CD14-positive monocyte (primary cell): Measurements from ENCODE around the gene TMEM178B. TPM values are rescaled to one million over a fixed set of nuclear protein-coding genes. Genes with fewer than 3 reads are reported as not detected.

Source experiments
- DNase-seq, 3 donors: peaks; one replicate each; pipeline ENCODE4 v3.0.0-alpha.2; 2011 to 2022
- H2AFZ ChIP-seq: 2 replicates; pipeline ENCODE4 v1.6.0; 2012; ENCODE audit warnings: mild to moderate bottlenecking, low read depth, low read length, inconsistent platforms; ENCODE audit not compliant: insufficient read depth, poor library complexity, severe bottlenecking
- H3K27ac ChIP-seq, 2 donors: 1 replicate in 1 of 2; 2 replicates in 1 of 2; pipeline ENCODE4 v1.5.1; 2012 to 2013; ENCODE audit warnings: low read length in 2 of 2, control low read depth in 1 of 2, inconsistent platforms in 1 of 2, low read depth in 1 of 2, mild to moderate bottlenecking in 1 of 2
- H3K27me3 ChIP-seq, 2 donors: one replicate each; pipeline versions ENCODE4 v1.6.0 to v1.6.1; 2011 to 2013; ENCODE audit warnings: low read length in 2 of 2; ENCODE audit not compliant: control insufficient read depth in 2 of 2, insufficient read depth in 2 of 2
- H3K36me3 ChIP-seq, 2 donors: replicated peaks in 1 of 2; 1 replicate in 1 of 2; 2 replicates in 1 of 2; pipeline versions ENCODE4 v1.5.1 to v1.6.1; 2012 to 2013; ENCODE audit warnings: low read length in 2 of 2, control low read depth in 1 of 2, inconsistent platforms in 1 of 2, mild to moderate bottlenecking in 1 of 2; ENCODE audit not compliant: insufficient read depth in 2 of 2, control insufficient read depth in 1 of 2
- H3K4me1 ChIP-seq, 2 donors: 1 replicate in 1 of 2; 2 replicates in 1 of 2; pipeline versions ENCODE4 v1.5.1 to v1.6.1; 2012 to 2013; ENCODE audit warnings: low read length in 2 of 2, control low read depth in 1 of 2, inconsistent platforms in 1 of 2, mild to moderate bottlenecking in 1 of 2, moderate library complexity in 1 of 2; ENCODE audit not compliant: insufficient read depth in 2 of 2, control insufficient read depth in 1 of 2
- H3K4me2 ChIP-seq: replicated peaks from 2 replicates; pipeline ENCODE3; 2012; ENCODE audit warnings: low read length, moderate library complexity, mild to moderate bottlenecking; ENCODE audit not compliant: poor library complexity, severe bottlenecking; ENCODE audit errors: extremely low read depth
- H3K4me3 ChIP-seq, 3 experiments: fragments of 200-600 bp in 1 of 3; sonication (generic) in 1 of 3; replicated peaks in 1 of 3; 1 replicate in 2 of 3; 2 replicates in 1 of 3; pipeline ENCODE4 v1.5.1; 2011 to 2013; ENCODE audit warnings: low read length in 3 of 3, mild to moderate bottlenecking in 3 of 3, control low read depth in 2 of 3, low read depth in 2 of 3, inconsistent platforms in 1 of 3, moderate library complexity in 1 of 3
- H3K79me2 ChIP-seq: 2 replicates; pipeline ENCODE4 v1.6.0; 2012; ENCODE audit warnings: mild to moderate bottlenecking, control low read depth, inconsistent platforms, low read length, moderate library complexity; ENCODE audit not compliant: insufficient read depth
- H3K9ac ChIP-seq: 2 replicates; pipeline ENCODE4 v1.6.0; 2017; ENCODE audit warnings: low read length, mild to moderate bottlenecking; ENCODE audit not compliant: insufficient read depth, poor library complexity, severe bottlenecking
- H3K9me3 ChIP-seq, 2 donors: replicated peaks in 1 of 2; 1 replicate in 1 of 2; 2 replicates in 1 of 2; pipeline versions ENCODE4 v1.5.1 to v1.6.1; 2012 to 2013; ENCODE audit warnings: low read length in 2 of 2, control low read depth in 1 of 2; ENCODE audit not compliant: control insufficient read depth in 1 of 2, insufficient read depth in 1 of 2
- H4K20me1 ChIP-seq: 2 replicates; pipeline ENCODE4 v1.6.0; 2012; ENCODE audit warnings: mild to moderate bottlenecking, low read length, control low read depth, moderate library complexity; ENCODE audit not compliant: insufficient read depth
- H3K27ac Mint-ChIP-seq, 7 donors: one replicate each; pipeline ENCODE4 v1.8.0; 2020; ENCODE audit warnings: mild to moderate bottlenecking in 7 of 7, mixed read lengths in 7 of 7, moderate library complexity in 6 of 7, inconsistent platforms in 2 of 7
- H3K27me3 Mint-ChIP-seq, 3 donors: one replicate each; pipeline ENCODE4 v1.8.0; 2021 to 2022; ENCODE audit warnings: low read depth in 3 of 3, mild to moderate bottlenecking in 3 of 3, mixed read lengths in 3 of 3, moderate library complexity in 3 of 3, inconsistent platforms in 1 of 3
- H3K36me3 Mint-ChIP-seq, 2 donors: one replicate each; pipeline ENCODE4 v1.8.0; 2020; ENCODE audit warnings: mixed read lengths in 2 of 2, inconsistent platforms in 1 of 2, mild to moderate bottlenecking in 1 of 2
- H3K4me1 Mint-ChIP-seq: one replicate; pipeline ENCODE4 v1.8.0; 2020; ENCODE audit warnings: mild to moderate bottlenecking, mixed read lengths
- H3K4me3 Mint-ChIP-seq, 2 donors: one replicate each; pipeline ENCODE4 v1.8.0; 2020; ENCODE audit warnings: mild to moderate bottlenecking in 2 of 2, mixed read lengths in 2 of 2, moderate library complexity in 1 of 2
- H3K9me3 Mint-ChIP-seq, 7 donors: one replicate each; pipeline ENCODE4 v1.8.0; 2020 to 2022; ENCODE audit warnings: mixed read lengths in 7 of 7, mild to moderate bottlenecking in 6 of 7, moderate library complexity in 6 of 7, inconsistent platforms in 2 of 7
- CTCF ChIP-seq: fragments of 200-600 bp; IDR thresholded peaks from one replicate; pipeline ENCODE4 v1.8.0; 2022; ENCODE audit warnings: antibody characterized with exemption, mild to moderate bottlenecking
- WGBS: methylation state at CpG from one replicate; pipeline ENCODE4 v1.1.5; 2013; ENCODE audit warnings: missing lambda C conversion rate; ENCODE audit not compliant: insufficient coverage; 5-methylcytosine and 5-hydroxymethylcytosine counted together
- intact Hi-C, 2 donors: fragments of 100-400 bp; cut with micrococcal nuclease; formaldehyde crosslinking; loops; one replicate each; pipeline versions ENCODE4 v1.15.0 to v1.15.1; 2023
- polyA plus RNA-seq, 3 donors: library from polyadenylated mRNA; depleted of rRNA in 1 of 3; unstranded in 2 of 3; stranded (reverse) in 1 of 3; fragments of 300-500 nt in 2 of 3; fragments of >200 nt in 1 of 3; fragmentation: Illumina TruSeq in 2 of 3; gene quantifications; 1 replicate in 2 of 3; 2 replicates in 1 of 3; pipeline ENCODE4 v1.2.3, GENCODE V29; 2012 to 2021

Gene TMEM178B
- polyA plus RNA-seq, 3 donors, result not detected

GRCh38 chr7:141113131-141113530, 39.3 kb downstream of the TMEM178B start:
- intact Hi-C loops, result no loop called here
- no peaks in the 10 kb centered on the region for H3K9me3 ChIP-seq

GRCh38 chr7:141114029-141114664, 40.3 kb downstream of the TMEM178B start:
- no peaks in the 10 kb centered on the region for H3K79me2 ChIP-seq
- DNase-seq, result no peak
- TF ChIP-seq CTCF, result no peak
- H3K4me1 Mint-ChIP-seq, result no peaks in the 10 kb centered on the region
- no peaks in the 10 kb centered on the region for H3K36me3 Mint-ChIP-seq
- intact Hi-C loops, result no loop called here
- no peaks in the 10 kb centered on the region for H3K36me3 ChIP-seq
- H3K4me3 Mint-ChIP-seq, result no peak overlapping the region
- peaks cover 3 to 5% (median 4%) of the 10 kb centered on the region in 3 donors for H3K27me3 Mint-ChIP-seq
- H3K27me3 ChIP-seq, result peaks cover 0 to 2% of the 10 kb centered on the region in 2 donors
- H4K20me1 ChIP-seq, result no peaks in the 10 kb centered on the region
- peaks cover 0 to 8% (median 3%) of the 10 kb centered on the region in 7 donors for H3K9me3 Mint-ChIP-seq
- H3K4me2 ChIP-seq, result no peak overlapping the region
- H3K9ac ChIP-seq, result no peak overlapping the region
- no peak overlapping the region for H3K27ac Mint-ChIP-seq
- 89% methylated on average over 1 of the region's 2 CpGs for WGBS
- H3K4me3 ChIP-seq, result no peak overlapping the region
- H3K9me3 ChIP-seq, result no peaks in the 10 kb centered on the region
- H2AFZ ChIP-seq, result no peak overlapping the region
- H3K4me1 ChIP-seq, result no peaks in the 10 kb centered on the region
- H3K27ac ChIP-seq, result no peak overlapping the region

More at GRCh38 chr7:141113131-141113530, 39.3 kb downstream of the TMEM178B start:
- Histone ChIP-seq H4K20me1 (no peaks in the 10 kb centered on the region), H3K4me1 (no peaks in the 10 kb centered on the region), H2AFZ (no peak overlapping the region), H3K4me3 (no peak overlapping the region), H3K27ac (no peak overlapping the region), H3K36me3 (no peaks in the 10 kb centered on the region), H3K4me2 (no peak overlapping the region), H3K27me3 (peaks cover 0 to 2% of the 10 kb centered on the region in 2 donors), H3K79me2 (no peaks in the 10 kb centered on the region), H3K9ac (no peak overlapping the region)
- Mint-ChIP-seq H3K9me3 (peaks cover 0 to 8% (median 3%) of the 10 kb centered on the region in 7 donors), H3K36me3 (no peaks in the 10 kb centered on the region), H3K4me3 (no peak overlapping the region), H3K27me3 (peaks cover 2 to 4% (median 3%) of the 10 kb centered on the region in 3 donors), H3K27ac (no peak overlapping the region), H3K4me1 (no peaks in the 10 kb centered on the region)
- no peak for DNase-seq
- TF ChIP-seq CTCF, result no peak
- WGBS, result no CpG with 5 or more reads among the region's 1 CpG
